Effector memory CD8-positive, alpha-beta T cell (primary cell): ENCODE results near the gene NOL9.
"Not testable (repeated sequence)": the region's sequence is repeated elsewhere in the genome, so short reads cannot be mapped to it uniquely, and the experiment has no call there.

ENCODE experiments used
- ATAC-seq: fragments of 150-1000 bp; cut with Tn5 transposase; replicated peaks from 2 replicates; pipeline ENCODE4 v1.10.0; 2021; ENCODE audit warnings: mild to moderate bottlenecking, moderate library complexity
- DNase-seq, 3 experiments: peaks; one replicate each; pipeline ENCODE4 v3.0.0; 2021
- H3K27ac Mint-ChIP-seq, 2 donors: one replicate each; pipeline ENCODE4 v1.8.0; 2022; ENCODE audit warnings: mild to moderate bottlenecking in 2 of 2, mixed read lengths in 2 of 2, moderate library complexity in 2 of 2
- H3K27me3 Mint-ChIP-seq, 2 donors: one replicate each; pipeline ENCODE4 v1.8.0; 2022; ENCODE audit warnings: mixed read lengths in 2 of 2
- H3K36me3 Mint-ChIP-seq: one replicate; pipeline ENCODE4 v1.8.0; 2022; ENCODE audit warnings: mild to moderate bottlenecking, moderate library complexity, mixed read lengths; ENCODE audit not compliant: insufficient read depth
- H3K4me1 Mint-ChIP-seq, 2 donors: one replicate each; pipeline ENCODE4 v1.8.0; 2022; ENCODE audit warnings: low read depth in 2 of 2, mixed read lengths in 2 of 2
- H3K4me3 Mint-ChIP-seq, 2 donors: one replicate each; pipeline ENCODE4 v1.8.0; 2022; ENCODE audit warnings: mild to moderate bottlenecking in 2 of 2, mixed read lengths in 2 of 2, moderate library complexity in 2 of 2
- H3K9me3 Mint-ChIP-seq, 2 donors: one replicate each; pipeline ENCODE4 v1.8.0; 2022; ENCODE audit warnings: mixed read lengths in 2 of 2

NOL9 gene

DNA sequence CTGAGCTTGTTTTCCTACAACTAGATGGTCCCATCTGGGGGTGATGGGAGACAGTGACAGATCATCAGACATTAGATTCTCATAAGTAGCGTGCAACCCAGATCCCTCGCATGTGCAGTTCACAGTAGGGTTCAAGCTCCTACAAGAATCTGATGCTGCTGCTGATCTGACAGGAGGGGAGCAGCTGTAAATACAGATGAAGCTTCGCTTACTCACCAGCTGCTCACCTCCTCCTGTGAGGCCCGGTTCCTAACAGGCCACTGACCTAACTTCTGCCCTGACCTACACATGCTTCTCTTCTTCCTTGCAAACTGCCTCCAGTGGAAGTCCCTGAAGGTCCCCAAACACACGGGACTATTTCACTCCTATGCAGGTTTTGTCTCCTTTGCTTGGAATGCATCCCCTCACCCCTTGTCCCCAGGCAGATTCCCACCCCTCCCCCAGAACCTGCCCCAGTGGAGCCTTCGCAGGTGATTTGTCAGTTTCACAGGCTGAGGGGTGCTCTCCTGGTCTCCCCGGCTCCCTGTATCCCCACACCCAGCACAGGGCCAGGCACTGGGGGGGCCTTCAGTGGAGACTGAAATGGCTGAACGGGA lies 19.8 kb upstream of the NOL9 start:
- peaks cover 7% of the 10 kb centered on the region for H3K36me3 Mint-ChIP-seq
- H3K27me3 Mint-ChIP-seq: peaks cover 6 to 18% of the 10 kb centered on the region in 2 donors
- H3K9me3 Mint-ChIP-seq: no peaks in the 10 kb centered on the region
- no peak for ATAC-seq
- H3K27ac Mint-ChIP-seq: peak overlapping the region in 1 of 2 donors; percentile 17
- no peak for DNase-seq
- H3K4me1 Mint-ChIP-seq: peaks cover 0 to 1% of the 10 kb centered on the region in 2 donors
- no peak overlapping the region for H3K4me3 Mint-ChIP-seq

DNA sequence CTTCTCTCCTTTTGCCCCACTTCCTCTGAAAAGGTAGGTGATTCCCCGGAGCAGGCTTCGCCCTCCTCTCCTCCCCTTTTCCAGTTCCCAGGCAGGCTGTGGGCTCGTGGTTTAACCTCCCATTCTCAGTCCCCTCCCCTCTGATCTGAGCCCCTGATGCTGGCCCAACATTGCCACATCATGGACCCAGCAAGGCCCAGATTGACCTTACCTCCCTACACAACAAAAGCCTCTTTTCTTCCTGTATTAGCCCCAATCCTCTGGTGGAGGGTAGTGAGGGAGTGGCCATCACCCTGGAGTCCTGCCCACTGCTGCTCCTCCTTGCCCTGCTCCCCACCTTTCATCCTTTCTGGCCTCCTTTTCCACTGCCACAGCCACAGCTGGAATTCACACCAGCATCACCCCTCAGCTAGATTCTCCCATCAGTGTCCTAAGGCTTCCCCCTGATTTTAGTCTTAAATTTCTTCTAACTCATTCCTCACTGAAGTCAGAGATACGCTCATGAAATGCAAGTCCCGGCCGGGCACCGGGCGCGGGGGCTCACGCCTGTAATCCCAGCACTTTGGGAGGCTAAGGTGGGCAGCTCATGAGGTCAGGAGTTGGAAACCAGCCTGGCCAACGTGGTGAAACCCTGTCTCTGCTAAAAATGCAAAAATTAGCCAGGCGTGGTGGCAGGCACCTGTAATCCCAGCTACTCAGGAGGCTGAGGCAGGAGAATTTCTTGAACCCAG lies 18.5 kb upstream of the NOL9 start:
- Mint-ChIP-seq H3K27ac (peak overlapping the region in 1 of 2 donors; percentile 7), H3K4me1 (no peaks in the 10 kb centered on the region), H3K36me3 (peaks cover 6% of the 10 kb centered on the region), H3K4me3 (no peak overlapping the region), H3K27me3 (peaks cover 6 to 25% of the 10 kb centered on the region in 2 donors), H3K9me3 (no peaks in the 10 kb centered on the region)
- no peak for ATAC-seq
- no peak for DNase-seq

DNA sequence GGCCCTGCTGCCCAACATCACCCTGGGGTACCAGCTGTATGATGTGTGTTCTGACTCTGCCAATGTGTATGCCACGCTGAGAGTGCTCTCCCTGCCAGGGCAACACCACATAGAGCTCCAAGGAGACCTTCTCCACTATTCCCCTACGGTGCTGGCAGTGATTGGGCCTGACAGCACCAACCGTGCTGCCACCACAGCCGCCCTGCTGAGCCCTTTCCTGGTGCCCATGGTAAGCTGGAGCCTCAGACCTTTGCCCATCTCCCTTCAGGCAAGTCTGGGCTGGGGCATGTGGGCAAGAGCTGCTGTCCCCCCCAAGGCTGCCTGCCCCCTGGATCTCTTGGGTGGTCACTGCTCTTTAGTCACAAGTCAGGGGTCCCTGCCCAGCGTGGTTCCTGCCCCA lies 16.7 kb upstream of the NOL9 start:
- H3K27me3 Mint-ChIP-seq: peaks cover 6 to 25% of the 10 kb centered on the region in 2 donors
- no peak for DNase-seq
- no peak overlapping the region for H3K27ac Mint-ChIP-seq

DNA sequence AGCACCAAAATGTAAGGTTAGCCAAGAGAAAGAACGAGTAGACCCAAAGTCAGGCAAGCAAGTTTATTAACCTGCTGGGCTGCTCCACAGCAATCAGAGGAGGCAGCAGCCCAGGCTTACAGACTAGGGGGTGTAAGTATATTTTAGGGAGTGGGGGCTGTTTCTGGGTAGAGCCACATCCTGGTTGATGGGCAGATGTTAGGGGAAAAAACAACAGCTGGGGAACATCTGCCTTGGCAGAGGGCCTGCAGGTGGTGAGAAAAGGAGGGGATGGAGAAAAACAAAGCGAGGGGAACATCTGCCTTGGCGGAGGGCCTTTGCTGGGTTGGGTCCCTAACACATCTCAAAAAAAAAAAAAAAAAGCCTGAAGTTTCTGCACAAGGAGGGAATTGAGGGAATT lies 15.8 kb upstream of the NOL9 start:
- DNase-seq (no peak), ATAC-seq (no peak)
- H3K36me3 Mint-ChIP-seq: peaks cover 4% of the 10 kb centered on the region
- H3K27me3 Mint-ChIP-seq: peaks cover 6 to 25% of the 10 kb centered on the region in 2 donors
- H3K27ac Mint-ChIP-seq: no peak overlapping the region
- H3K9me3 Mint-ChIP-seq: no peaks in the 10 kb centered on the region
- H3K4me3 Mint-ChIP-seq: no peak overlapping the region
- no peaks in the 10 kb centered on the region for H3K4me1 Mint-ChIP-seq

More for the DNA sequence above, 16.7 kb upstream of the NOL9 start:
- H3K36me3 Mint-ChIP-seq: peaks cover 4% of the 10 kb centered on the region
- ATAC-seq: no peak
- no peaks in the 10 kb centered on the region for H3K9me3 Mint-ChIP-seq
- no peaks in the 10 kb centered on the region for H3K4me1 Mint-ChIP-seq
- no peak overlapping the region for H3K4me3 Mint-ChIP-seq

DNA sequence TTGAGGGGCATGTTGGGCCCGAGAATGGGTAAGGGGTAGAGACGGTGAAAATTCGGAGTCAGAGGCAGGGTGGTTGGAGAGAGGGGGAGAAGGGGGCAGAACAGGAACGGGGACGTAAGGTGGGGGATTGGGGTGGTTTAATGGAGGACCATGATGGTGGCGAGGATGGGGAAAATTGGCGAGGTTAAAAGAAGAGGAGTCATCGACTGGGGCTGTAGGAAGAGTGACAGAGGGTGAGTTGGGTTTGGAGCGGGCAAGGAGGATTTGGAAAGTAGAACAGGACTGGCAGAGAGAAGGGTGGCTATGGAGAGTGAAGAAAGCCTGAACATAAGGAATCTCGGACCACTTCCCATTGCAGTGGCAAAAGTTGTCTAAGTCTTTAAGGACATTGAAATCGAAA lies 14.7 kb upstream of the NOL9 start:
- Mint-ChIP-seq H3K27ac (no peak overlapping the region), H3K4me3 (no peak overlapping the region), H3K4me1 (no peaks in the 10 kb centered on the region), H3K36me3 (no peaks in the 10 kb centered on the region), H3K27me3 (peaks cover 6 to 19% of the 10 kb centered on the region in 2 donors), H3K9me3 (no peaks in the 10 kb centered on the region)
- DNase-seq (no peak), ATAC-seq (no peak)

DNA sequence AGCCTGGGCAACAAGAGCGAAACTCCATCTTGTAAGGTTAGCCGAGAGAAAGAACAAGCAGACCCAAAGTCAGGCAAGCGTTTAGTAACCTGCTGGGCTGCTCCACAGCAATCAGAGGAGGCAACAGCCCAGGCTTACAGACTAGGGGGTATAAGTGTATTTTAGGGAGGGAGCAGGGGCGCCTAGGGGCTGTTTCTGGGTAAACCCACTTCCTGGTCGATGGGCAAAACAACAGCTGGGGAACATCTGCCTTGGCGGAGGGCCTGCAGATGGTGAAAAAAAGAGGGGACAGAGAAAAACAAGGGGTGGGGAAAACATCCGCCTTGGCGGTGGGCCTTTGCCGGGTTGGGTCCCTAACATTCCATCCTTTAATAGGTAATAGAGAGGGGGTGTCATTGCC lies 6.0 kb upstream of the NOL9 start:
- Mint-ChIP-seq H3K9me3 (no peaks in the 10 kb centered on the region), H3K36me3 (peaks cover 3% of the 10 kb centered on the region), H3K27me3 (peaks cover 0 to 8% of the 10 kb centered on the region in 2 donors), H3K4me1 (no peaks in the 10 kb centered on the region), H3K4me3 (no peak overlapping the region), H3K27ac (no peak overlapping the region)
- ATAC-seq: no peak
- no peak for DNase-seq

DNA sequence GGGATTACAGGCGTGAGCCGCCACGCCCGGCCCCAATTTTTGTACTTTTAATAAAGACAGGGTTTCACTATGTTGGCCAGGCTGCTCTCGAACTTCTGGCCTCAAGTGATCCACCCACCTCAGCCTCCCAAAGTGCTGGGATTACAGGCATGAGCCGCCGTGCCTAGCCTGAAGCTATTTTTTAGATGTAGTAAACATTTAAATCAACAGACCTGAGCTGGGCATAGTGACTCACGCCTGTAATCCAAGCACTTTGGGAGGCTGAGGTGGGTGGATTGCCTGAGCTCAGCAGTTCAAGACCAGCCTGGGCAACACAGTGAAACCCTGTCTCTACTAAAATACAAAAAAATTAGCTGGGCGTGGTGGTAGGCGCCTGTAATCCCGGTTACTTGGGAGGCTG lies 4.8 kb upstream of the NOL9 start:
- not testable (repeated sequence) for H3K4me3 Mint-ChIP-seq, H3K27me3 Mint-ChIP-seq, H3K36me3 Mint-ChIP-seq, H3K4me1 Mint-ChIP-seq, H3K27ac Mint-ChIP-seq, H3K9me3 Mint-ChIP-seq, ATAC-seq, DNase-seq

DNA sequence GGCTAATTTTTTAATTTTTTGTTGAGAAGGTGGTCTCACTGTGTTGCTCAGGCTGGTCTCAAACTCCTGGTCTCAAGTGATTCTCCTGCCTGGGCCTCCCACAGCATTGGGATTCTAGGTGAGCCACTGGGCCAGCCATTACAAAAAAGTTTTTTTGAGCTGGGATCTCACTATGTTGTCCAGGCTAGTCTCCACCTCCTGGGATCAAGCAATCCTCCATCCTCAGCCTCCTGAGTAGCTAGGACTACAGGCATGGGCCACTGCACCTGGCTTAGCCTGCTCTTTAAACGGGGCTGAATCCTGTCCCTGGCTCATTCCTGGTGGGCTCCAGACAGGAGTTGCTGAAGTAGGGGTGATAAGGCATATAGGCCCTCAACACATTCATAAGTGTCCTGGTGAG lies 3.3 kb upstream of the NOL9 start:
- DNase-seq: no peak
- H3K4me3 Mint-ChIP-seq: no peak overlapping the region
- peaks cover 3 to 6% of the 10 kb centered on the region in 2 donors for H3K4me1 Mint-ChIP-seq

DNA sequence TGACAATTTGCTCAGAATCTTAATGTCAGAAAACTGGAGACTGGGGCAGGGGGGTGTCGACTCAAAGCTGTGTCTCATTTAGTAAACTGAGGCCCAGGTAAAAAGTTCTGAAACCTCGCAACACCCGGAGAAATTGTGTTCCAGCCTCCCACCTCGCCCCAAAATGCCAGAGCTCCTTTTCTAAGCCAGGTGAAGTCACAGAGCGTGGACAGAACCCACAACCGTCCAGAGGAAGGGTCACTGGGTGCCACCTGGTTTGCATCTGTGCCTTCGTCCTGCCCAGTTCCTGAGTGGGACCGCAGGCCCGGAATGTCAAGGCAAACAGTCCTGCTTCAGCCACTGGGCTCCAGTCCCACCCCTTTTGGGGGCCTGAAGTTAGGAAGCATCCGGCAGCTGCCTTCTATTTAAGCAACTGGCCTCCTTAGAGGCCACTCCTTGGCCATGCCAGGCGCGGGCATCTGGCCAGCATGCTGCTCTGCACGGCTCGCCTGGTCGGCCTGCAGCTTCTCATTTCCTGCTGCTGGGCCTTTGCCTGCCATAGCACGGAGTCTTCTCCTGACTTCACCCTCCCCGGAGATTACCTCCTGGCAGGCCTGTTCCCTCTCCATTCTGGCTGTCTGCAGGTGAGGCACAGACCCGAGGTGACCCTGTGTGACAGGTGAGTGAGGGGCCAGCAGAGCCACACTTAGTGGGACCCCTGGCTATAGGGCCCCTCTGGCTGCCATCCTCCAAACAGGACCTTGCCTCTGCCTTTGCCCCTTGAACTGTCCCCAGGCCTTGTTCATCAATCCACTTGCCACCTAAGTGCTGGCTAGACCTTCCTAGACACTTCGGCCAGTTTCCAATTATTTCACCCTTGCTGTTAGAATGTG lies 830 bp upstream of the NOL9 start, which contains the start of gene TAS1R1:
Gene TAS1R1, plus strand, starts transcription at position 401 of the 872 bp plus-strand sequence. Its CDS starts 67 bp downstream, at position 468.
- peaks cover 3 to 7% of the 10 kb centered on the region in 2 donors for H3K4me1 Mint-ChIP-seq
- H3K4me3 Mint-ChIP-seq: peak within 1 kb of the TSS; percentile 81 to 82
- DNase-seq (no peak), ATAC-seq (no peak)
- H3K27me3 Mint-ChIP-seq: no peaks in the 10 kb centered on the region
- H3K36me3 Mint-ChIP-seq: peaks cover 22% of the 10 kb centered on the region
- no peaks in the 10 kb centered on the region for H3K9me3 Mint-ChIP-seq
- H3K27ac Mint-ChIP-seq: peak within 1 kb of the TSS in 1 of 2 donors; percentile 62

More for the DNA sequence above, 3.3 kb upstream of the NOL9 start:
- Mint-ChIP-seq H3K9me3 (no peaks in the 10 kb centered on the region), H3K36me3 (peaks cover 10% of the 10 kb centered on the region), H3K27ac (no peak overlapping the region), H3K27me3 (peaks cover 0 to 8% of the 10 kb centered on the region in 2 donors)
- no peak for ATAC-seq

DNA sequence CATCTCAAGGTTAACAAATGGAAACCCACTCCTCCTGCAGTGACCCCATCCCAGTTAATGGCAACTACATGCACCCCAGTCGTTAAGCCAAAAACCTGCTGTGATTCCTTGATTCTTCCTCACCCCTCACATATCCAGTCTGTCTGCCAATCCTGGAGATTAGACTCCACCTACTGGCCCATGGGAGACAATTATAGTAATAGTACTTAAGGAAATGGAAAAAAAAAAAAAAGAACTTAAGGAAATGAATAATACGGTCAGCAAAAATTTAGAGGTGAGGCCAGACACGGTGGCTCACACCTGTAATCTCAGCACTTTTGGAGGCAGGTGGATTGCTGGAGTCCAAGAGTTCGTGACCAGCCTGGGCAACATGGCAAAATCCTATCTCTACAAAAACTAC lies 7.0 kb downstream of the NOL9 start:
- Mint-ChIP-seq H3K4me3 (no peak overlapping the region), H3K27ac (peak overlapping the region in 1 of 2 donors; percentile 53), H3K36me3 (peaks cover 77% of the 10 kb centered on the region), H3K4me1 (peaks cover 14 to 16% of the 10 kb centered on the region in 2 donors), H3K27me3 (no peaks in the 10 kb centered on the region), H3K9me3 (no peaks in the 10 kb centered on the region)
- no peak for ATAC-seq
- no peak for DNase-seq

DNA sequence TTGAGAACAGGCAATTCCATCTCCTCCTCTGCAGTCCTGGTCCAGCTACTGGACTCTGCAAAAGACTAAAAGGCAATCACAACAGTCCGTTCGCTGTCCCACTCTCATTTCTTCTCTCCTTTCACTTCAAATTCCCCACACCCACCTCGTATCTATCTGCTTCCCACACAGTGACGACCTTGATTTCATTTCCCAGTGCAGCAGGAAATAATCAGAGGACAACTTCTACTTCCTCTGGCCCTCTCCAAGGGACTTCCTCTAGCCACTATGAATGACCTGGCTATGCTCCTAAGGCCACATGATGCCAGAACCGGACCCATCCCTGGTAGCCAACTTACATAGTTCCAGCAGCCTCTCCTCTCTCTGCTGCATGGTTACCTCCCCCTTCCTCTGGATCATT lies 8.0 kb downstream of the NOL9 start:
- H3K27ac Mint-ChIP-seq: peak overlapping the region; percentile 53 to 62
- H3K4me3 Mint-ChIP-seq: no peak overlapping the region

DNA sequence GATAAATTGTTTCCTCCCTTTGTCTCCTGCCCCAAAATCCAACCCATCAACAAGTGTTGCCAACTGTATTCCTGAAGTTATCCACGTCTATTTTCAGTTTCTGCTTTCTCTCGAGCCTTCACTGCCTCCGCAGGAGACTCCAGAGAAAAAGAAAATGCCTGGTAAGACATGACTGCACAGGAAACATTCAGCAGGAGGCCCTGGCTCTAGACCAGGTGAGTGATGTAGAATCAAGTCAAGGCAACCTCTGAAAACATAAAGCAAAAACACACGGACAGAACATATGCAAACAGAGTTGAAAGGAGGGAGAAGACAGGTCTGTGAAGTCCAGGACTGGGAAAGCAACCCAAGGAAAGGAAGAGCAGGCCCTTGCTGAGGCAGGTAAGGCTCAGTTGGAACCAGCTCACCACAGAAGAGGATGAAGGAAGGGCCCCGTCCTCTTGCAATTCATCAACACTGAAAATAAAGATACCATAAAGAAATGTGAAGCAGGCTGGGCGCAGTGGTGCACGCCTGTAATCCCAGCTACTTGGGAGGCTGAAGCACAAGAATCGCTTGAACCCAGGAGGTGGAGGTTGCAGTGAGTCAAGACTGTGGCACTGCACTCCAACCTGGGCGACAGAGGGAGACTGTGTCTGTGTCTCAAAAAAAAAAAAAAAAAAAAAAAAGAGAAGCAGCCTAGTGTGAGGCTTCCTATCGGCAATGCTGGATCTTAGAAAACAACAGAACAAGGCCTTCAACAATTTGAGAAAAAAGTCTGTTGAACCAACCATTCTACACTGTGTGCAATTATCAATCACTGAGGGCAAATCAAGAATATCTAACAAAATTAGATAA lies 8.8 kb downstream of the NOL9 start:
- DNase-seq: no peak
- H3K9me3 Mint-ChIP-seq: no peaks in the 10 kb centered on the region
- H3K4me3 Mint-ChIP-seq: peak overlapping the region in 1 of 2 donors; percentile 36
- H3K27ac Mint-ChIP-seq: peak overlapping the region in 1 of 2 donors; percentile 84
- peaks cover 13 to 16% of the 10 kb centered on the region in 2 donors for H3K4me1 Mint-ChIP-seq
- H3K36me3 Mint-ChIP-seq: peaks cover 77% of the 10 kb centered on the region
- no peaks in the 10 kb centered on the region for H3K27me3 Mint-ChIP-seq
- ATAC-seq: no peak

More for the DNA sequence above, 8.0 kb downstream of the NOL9 start:
- Mint-ChIP-seq H3K4me1 (peaks cover 13 to 16% of the 10 kb centered on the region in 2 donors), H3K27me3 (no peaks in the 10 kb centered on the region), H3K36me3 (peaks cover 79% of the 10 kb centered on the region), H3K9me3 (no peaks in the 10 kb centered on the region)
- no peak for DNase-seq
- ATAC-seq: no peak

DNA sequence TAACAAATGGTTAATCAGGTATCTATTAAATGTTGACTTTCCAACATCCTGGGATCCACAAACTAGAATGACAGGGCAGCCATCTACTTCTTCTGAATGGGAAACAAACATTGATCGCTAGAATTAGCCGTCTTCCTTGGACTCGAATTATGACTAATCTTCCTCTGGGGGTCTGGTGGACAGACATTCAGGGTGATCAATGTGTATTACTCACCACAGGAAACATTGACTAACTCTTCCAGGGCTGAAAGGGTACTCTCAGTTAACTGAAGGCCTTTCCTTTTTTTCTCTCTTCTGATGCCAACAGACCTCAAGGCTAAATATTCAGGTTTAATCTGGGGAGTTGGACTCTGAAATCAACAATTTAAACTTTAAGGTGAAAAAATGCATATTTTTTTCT lies 9.5 kb downstream of the NOL9 start:
- Mint-ChIP-seq H3K27me3 (no peaks in the 10 kb centered on the region), H3K9me3 (no peaks in the 10 kb centered on the region), H3K4me1 (peaks cover 13 to 16% of the 10 kb centered on the region in 2 donors), H3K4me3 (no peak overlapping the region), H3K27ac (peak overlapping the region in 1 of 2 donors; percentile 84), H3K36me3 (peaks cover 75% of the 10 kb centered on the region)
- no peak for DNase-seq
- ATAC-seq: no peak
